HEK293 (cell line): Measurements from ENCODE around the gene HAUS2.

Experiments
- CTCF ChIA-PET: fragments of 350-600 bp; formaldehyde crosslinking; extraction: SDS; loops from one replicate; lab custom pipeline; 2021; ENCODE audit warnings: antibody characterized with exemption; lab: Yijun Ruan, JAX
- POLR2A ChIA-PET: fragments of 300-600 bp; formaldehyde crosslinking; extraction: SDS; loops from one replicate; lab custom pipeline; 2020; ENCODE audit warnings: antibody characterized with exemption, inconsistent platforms; lab: Yijun Ruan, JAX
- H3K27ac ChIP-seq: fragments of 200-500 bp; sonication (Bioruptor generic); 2 replicates; pipeline ENCODE4 v1.5.1; 2014; ENCODE audit warnings: low read depth, low read length, control low read depth, inconsistent platforms; ENCODE audit errors: extremely low read depth
- H3K36me3 ChIP-seq, 2 experiments: fragments of 200-500 bp in 1 of 2; sonication (Bioruptor generic) in 1 of 2; 1 replicate in 1 of 2; 2 replicates in 1 of 2; pipeline ENCODE4 v1.5.1; 2014 to 2017; ENCODE audit warnings: inconsistent platforms in 2 of 2, low read length in 2 of 2; ENCODE audit not compliant: control insufficient read depth in 2 of 2, insufficient read depth in 1 of 2
- H3K4me1 ChIP-seq: fragments of 200-500 bp; sonication (Bioruptor generic); 2 replicates; pipeline ENCODE4 v1.5.1; 2014; ENCODE audit warnings: mild to moderate bottlenecking, low read length, inconsistent platforms; ENCODE audit not compliant: control insufficient read depth, insufficient read depth
- H3K4me3 ChIP-seq: 2 replicates; pipeline ENCODE4 v1.5.1; 2011; ENCODE audit warnings: low read depth, mild to moderate bottlenecking, control low read depth, low read length, moderate library complexity
- H3K9me3 ChIP-seq: fragments of 200-500 bp; sonication (Bioruptor generic); 2 replicates; pipeline ENCODE4 v1.5.1; 2014; ENCODE audit warnings: low read depth, low read length, inconsistent platforms; ENCODE audit not compliant: control insufficient read depth, insufficient read depth
- BCL11A ChIP-seq: fragments of 450-650 bp; formaldehyde crosslinking; IDR thresholded peaks from 2 replicates; pipeline ENCODE4 v1.5.1; 2016; ENCODE audit warnings: low read depth, missing biosample characterization, missing genetic modification characterization
- EGR2 ChIP-seq: fragments of 450-650 bp; formaldehyde crosslinking; IDR thresholded peaks from 2 replicates; pipeline ENCODE4 v1.5.1; 2016; ENCODE audit warnings: low read depth, missing biosample characterization, missing genetic modification characterization
- GLIS1 ChIP-seq: fragments of 450-650 bp; formaldehyde crosslinking; IDR thresholded peaks from 2 replicates; pipeline ENCODE4 v1.5.1; 2016; ENCODE audit warnings: missing biosample characterization, missing genetic modification characterization
- HOXA7 ChIP-seq: sonication (generic); formaldehyde crosslinking; IDR thresholded peaks from 2 replicates; pipeline ENCODE4 v1.8.1; 2022; ENCODE audit warnings: missing genetic modification reagents, borderline replicate concordance
- HOXC10 ChIP-seq: sonication (generic); formaldehyde crosslinking; IDR thresholded peaks from 2 replicates; pipeline ENCODE4 v1.8.1; 2023; ENCODE audit warnings: mild to moderate bottlenecking, missing genetic modification reagents
- KLF10 ChIP-seq: fragments of 450-650 bp; IDR thresholded peaks from 2 replicates; pipeline ENCODE4 v1.5.1; 2018; ENCODE audit warnings: missing biosample characterization, mild to moderate bottlenecking, missing genetic modification characterization
- SP3 ChIP-seq: fragments of 450-650 bp; formaldehyde crosslinking; IDR thresholded peaks from 2 replicates; pipeline ENCODE4 v1.5.1; 2016; ENCODE audit warnings: missing biosample characterization, missing genetic modification characterization
- ZFHX2 ChIP-seq: fragments of 450-650 bp; formaldehyde crosslinking; conservative IDR thresholded peaks from 2 replicates; pipeline ENCODE4 v1.5.1; 2016; ENCODE audit warnings: missing biosample characterization, missing genetic modification characterization
- ZNF133 ChIP-seq: fragments of 450-650 bp; formaldehyde crosslinking; IDR thresholded peaks from 2 replicates; pipeline ENCODE4 v1.5.1; 2016; ENCODE audit warnings: missing biosample characterization, missing genetic modification characterization
- ZNF19 ChIP-seq: fragments of 450-650 bp; formaldehyde crosslinking; IDR thresholded peaks from 2 replicates; pipeline ENCODE4; 2016; ENCODE audit warnings: missing biosample characterization, missing genetic modification characterization, low read depth
- ZNF350 ChIP-seq: fragments of 450-650 bp; formaldehyde crosslinking; IDR thresholded peaks from 2 replicates; pipeline ENCODE4 v1.5.0; 2017; ENCODE audit warnings: missing biosample characterization, mild to moderate bottlenecking, missing genetic modification characterization
- ZNF596 ChIP-seq: fragments of 450-650 bp; IDR thresholded peaks from 2 replicates; pipeline ENCODE4 v1.5.0; 2018; ENCODE audit warnings: missing biosample characterization, mild to moderate bottlenecking, missing genetic modification characterization, moderate library complexity
- ZNF660 ChIP-seq: fragments of 450-650 bp; IDR thresholded peaks from 2 replicates; pipeline ENCODE4 v1.5.1; 2018; ENCODE audit warnings: missing biosample characterization, mild to moderate bottlenecking, missing genetic modification characterization
- ZNF837 ChIP-seq: fragments of 450-650 bp; formaldehyde crosslinking; IDR thresholded peaks from 2 replicates; pipeline ENCODE4 v1.5.1; 2016; ENCODE audit warnings: missing biosample characterization, missing genetic modification characterization
- TF ChIP-seq, protein P1 (sequence below): fragments of 450-650 bp; formaldehyde crosslinking; IDR thresholded peaks from 2 replicates; pipeline ENCODE4 v1.5.1; 2016; ENCODE audit warnings: missing biosample characterization, missing genetic modification characterization
- TF ChIP-seq, protein P2 (sequence below): fragments of 450-650 bp; formaldehyde crosslinking; IDR thresholded peaks from 2 replicates; pipeline ENCODE4 v1.5.1; 2016; ENCODE audit warnings: missing biosample characterization, missing genetic modification characterization
- TF ChIP-seq, protein P3 (sequence below): fragments of 450-650 bp; formaldehyde crosslinking; IDR thresholded peaks from 2 replicates; pipeline ENCODE4; 2016; ENCODE audit warnings: missing biosample characterization, missing genetic modification characterization
- TF ChIP-seq, protein P4 (sequence below): fragments of 450-650 bp; IDR thresholded peaks from 2 replicates; pipeline ENCODE4 v1.5.1; 2018; ENCODE audit warnings: missing biosample characterization, missing genetic modification characterization
- TF ChIP-seq, protein P5 (sequence below): fragments of 450-650 bp; formaldehyde crosslinking; IDR thresholded peaks from 2 replicates; pipeline ENCODE4 v1.5.1; 2016; ENCODE audit warnings: missing biosample characterization, missing genetic modification characterization
- TF ChIP-seq, protein P6 (sequence below): fragments of 450-650 bp; formaldehyde crosslinking; conservative IDR thresholded peaks from 2 replicates; pipeline ENCODE4 v1.5.1; 2016; ENCODE audit warnings: low read depth, missing biosample characterization, missing genetic modification characterization

Gene HAUS2

DNA sequence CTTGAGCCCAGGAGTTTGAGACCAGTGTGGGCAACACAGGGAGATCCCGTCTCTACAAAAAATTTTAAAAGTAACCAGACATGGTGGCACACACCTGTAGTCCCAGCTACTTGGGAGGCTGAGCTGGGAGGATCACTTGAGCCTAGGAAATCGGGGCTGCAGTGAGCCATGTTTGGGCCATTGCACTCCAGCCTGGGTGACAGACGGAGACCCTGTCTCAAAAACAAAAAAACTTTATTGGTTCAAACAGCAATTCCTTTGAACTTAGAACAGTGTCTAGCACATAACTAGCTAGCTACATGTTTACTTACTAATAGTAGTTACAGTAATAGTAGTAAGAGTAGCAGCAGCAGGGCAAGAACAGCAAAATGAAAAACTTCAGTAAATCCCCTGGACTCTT is 10.1 kb downstream of the HAUS2 start:
- CTCF ChIA-PET, result interaction anchor here (0.6 kb wide), 2 partner anchors 20 to 45 kb away, joined by 3 to 7 read pairs; no protein-coding TSS in a partner anchor
- H3K36me3 ChIP-seq, result peaks cover 23 to 49% of the 10 kb centered on the region in 2 experiments; a peak in 2 of 3 replicates
- H3K9me3 ChIP-seq, result no peaks in the 10 kb centered on the region
- no peak overlapping the region for H3K4me3 ChIP-seq
- H3K4me1 ChIP-seq, result no peaks in the 10 kb centered on the region
- TF ChIP-seq, protein P1, sequence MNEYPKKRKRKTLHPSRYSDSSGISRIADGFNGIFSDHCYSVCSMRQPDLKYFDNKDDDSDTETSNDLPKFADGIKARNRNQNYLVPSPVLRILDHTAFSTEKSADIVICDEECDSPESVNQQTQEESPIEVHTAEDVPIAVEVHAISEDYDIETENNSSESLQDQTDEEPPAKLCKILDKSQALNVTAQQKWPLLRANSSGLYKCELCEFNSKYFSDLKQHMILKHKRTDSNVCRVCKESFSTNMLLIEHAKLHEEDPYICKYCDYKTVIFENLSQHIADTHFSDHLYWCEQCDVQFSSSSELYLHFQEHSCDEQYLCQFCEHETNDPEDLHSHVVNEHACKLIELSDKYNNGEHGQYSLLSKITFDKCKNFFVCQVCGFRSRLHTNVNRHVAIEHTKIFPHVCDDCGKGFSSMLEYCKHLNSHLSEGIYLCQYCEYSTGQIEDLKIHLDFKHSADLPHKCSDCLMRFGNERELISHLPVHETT (tag by site-specific recombination), result no peak
- TF ChIP-seq KLF10 (tag by site-specific recombination) (no peak), ZNF837 (tag by site-specific recombination) (no peak), SP3 (tag by site-specific recombination) (no peak), ZNF133 (tag by site-specific recombination) (no peak), ZNF350 (tag by site-specific recombination) (no peak), HOXA7 (CRISPR knock-in tag) (no peak)
- TF ChIP-seq, protein P2, sequence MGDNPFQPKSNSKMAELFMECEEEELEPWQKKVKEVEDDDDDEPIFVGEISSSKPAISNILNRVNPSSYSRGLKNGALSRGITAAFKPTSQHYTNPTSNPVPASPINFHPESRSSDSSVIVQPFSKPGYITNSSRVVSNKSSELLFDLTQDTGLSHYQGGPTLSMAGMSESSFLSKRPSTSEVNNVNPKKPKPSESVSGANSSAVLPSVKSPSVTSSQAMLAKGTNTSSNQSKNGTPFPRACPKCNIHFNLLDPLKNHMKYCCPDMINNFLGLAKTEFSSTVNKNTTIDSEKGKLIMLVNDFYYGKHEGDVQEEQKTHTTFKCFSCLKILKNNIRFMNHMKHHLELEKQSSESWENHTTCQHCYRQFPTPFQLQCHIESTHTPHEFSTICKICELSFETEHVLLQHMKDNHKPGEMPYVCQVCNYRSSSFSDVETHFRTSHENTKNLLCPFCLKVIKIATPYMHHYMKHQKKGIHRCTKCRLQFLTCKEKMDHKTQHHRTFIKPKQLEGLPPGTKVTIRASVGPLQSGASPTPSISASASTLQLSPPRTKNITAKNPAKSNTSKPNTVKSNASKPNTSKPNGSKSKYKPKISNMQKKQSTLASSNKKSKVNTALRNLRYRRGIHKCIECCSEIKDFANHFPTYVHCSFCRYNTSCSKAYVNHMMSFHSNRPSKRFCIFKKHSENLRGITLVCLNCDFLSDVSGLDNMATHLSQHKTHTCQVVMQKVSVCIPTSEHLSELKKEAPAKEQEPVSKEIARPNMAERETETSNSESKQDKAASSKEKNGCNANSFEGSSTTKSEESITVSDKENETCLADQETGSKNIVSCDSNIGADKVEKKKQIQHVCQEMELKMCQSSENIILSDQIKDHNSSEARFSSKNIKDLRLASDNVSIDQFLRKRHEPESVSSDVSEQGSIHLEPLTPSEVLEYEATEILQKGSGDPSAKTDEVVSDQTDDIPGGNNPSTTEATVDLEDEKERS (tag by site-specific recombination), result no peak
- TF ChIP-seq, protein P3, sequence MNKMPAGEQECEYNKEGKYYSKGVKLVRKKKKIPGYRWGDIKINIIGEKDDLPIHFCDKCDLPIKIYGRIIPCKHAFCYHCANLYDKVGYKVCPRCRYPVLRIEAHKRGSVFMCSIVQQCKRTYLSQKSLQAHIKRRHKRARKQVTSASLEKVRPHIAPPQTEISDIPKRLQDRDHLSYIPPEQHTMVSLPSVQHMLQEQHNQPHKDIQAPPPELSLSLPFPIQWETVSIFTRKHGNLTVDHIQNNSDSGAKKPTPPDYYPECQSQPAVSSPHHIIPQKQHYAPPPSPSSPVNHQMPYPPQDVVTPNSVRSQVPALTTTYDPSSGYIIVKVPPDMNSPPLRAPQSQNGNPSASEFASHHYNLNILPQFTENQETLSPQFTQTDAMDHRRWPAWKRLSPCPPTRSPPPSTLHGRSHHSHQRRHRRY, result no peak
- TF ChIP-seq, protein P4, sequence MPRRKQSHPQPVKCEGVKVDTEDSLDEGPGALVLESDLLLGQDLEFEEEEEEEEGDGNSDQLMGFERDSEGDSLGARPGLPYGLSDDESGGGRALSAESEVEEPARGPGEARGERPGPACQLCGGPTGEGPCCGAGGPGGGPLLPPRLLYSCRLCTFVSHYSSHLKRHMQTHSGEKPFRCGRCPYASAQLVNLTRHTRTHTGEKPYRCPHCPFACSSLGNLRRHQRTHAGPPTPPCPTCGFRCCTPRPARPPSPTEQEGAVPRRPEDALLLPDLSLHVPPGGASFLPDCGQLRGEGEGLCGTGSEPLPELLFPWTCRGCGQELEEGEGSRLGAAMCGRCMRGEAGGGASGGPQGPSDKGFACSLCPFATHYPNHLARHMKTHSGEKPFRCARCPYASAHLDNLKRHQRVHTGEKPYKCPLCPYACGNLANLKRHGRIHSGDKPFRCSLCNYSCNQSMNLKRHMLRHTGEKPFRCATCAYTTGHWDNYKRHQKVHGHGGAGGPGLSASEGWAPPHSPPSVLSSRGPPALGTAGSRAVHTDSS (tag by site-specific recombination), result no peak
- H3K27ac ChIP-seq, result no peak overlapping the region
- POLR2A ChIA-PET, result interaction anchor here (0.5 kb wide), 1 partner anchor 212 kb away, joined by 3 read pairs; no protein-coding TSS in a partner anchor

DNA sequence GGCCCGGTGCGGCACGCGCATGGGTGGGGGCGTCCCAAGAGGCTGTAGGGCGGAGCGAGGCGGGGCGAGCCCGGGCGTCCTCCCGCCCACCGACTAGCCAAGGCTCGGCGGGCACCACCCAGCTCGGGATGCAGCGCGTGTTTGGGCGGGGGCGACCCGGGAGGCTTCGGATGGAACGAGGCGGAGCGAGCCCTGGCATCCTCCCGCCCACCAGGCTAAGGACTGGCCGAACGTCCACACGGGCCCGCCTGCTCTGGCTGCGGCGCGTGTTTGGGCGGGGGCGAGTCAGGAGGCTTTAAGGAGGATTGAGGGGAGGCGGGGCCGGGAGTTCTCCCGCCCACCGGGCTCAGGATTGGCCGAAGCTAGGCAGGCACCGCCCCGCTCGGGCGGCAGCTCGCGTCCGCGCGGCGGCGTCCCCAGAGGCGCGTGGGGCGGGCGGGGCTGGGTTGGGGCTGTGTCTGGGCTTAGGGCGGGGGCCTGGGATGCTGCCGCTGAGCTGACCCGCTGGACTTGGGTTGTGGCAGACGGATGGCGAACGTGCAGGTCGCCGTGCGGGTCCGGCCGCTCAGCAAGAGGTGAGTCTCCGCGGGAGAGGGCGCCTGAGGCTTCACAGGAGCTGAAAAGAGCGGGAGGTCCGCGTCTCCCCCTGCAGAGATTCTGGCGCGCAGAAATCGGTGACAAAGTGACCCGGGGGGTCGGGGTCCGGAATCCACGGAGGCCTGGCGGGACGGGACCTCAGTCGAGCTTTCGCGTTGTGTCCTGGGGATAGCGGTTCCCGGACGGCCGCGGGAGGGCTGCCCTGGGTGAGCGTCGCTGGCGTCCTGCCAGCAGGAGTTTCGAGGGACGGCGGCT is 26.8 kb downstream of the HAUS2 start, which contains the start of gene STARD9:
STARD9 (plus strand) TSS at position 419 of the 852 bp plus-strand sequence; CDS start at position 529, 110 bp downstream.
- POLR2A ChIA-PET, result interaction anchor here (0.5 to 1.4 kb wide), 16 partner anchors 8 to 322 kb away, joined by 3 to 16 read pairs (median 3); partner anchors contain the start of genes HAUS2, LRRC57, SNAP23 and ZNF106
- CTCF ChIA-PET, result interaction anchor here (0.6 to 0.7 kb wide), 2 partner anchors 46 to 101 kb away, joined by 3 read pairs; no protein-coding TSS in a partner anchor
- H3K27ac ChIP-seq, result peak within 1 kb of the TSS; percentile 21; the same call in 1 of the 2 replicates
- no peaks in the 10 kb centered on the region for H3K36me3 ChIP-seq
- no peaks in the 10 kb centered on the region for H3K9me3 ChIP-seq
- peaks cover 3% of the 10 kb centered on the region for H3K4me1 ChIP-seq
- peak within 1 kb of the TSS; percentile 67 for H3K4me3 ChIP-seq
- TF ChIP-seq ZFHX2 (tag by site-specific recombination), result peak; percentile 98
- TF ChIP-seq ZNF19 (tag by site-specific recombination), result no peak
- 0 out of 2 replicates have a peak, but pooled peaks have one; percentile 40 for TF ChIP-seq BCL11A (tag by site-specific recombination)
- TF ChIP-seq HOXA7 (CRISPR knock-in tag), result no peak
- peak; percentile 96 for TF ChIP-seq EGR2 (tag by site-specific recombination)
- no peak for TF ChIP-seq ZNF660
- peak; percentile 99 for TF ChIP-seq GLIS1 (tag by site-specific recombination)
- TF ChIP-seq KLF10 (tag by site-specific recombination), result 0 out of 2 replicates have a peak, but pooled peaks have one; percentile 28
- TF ChIP-seq, protein P5, sequence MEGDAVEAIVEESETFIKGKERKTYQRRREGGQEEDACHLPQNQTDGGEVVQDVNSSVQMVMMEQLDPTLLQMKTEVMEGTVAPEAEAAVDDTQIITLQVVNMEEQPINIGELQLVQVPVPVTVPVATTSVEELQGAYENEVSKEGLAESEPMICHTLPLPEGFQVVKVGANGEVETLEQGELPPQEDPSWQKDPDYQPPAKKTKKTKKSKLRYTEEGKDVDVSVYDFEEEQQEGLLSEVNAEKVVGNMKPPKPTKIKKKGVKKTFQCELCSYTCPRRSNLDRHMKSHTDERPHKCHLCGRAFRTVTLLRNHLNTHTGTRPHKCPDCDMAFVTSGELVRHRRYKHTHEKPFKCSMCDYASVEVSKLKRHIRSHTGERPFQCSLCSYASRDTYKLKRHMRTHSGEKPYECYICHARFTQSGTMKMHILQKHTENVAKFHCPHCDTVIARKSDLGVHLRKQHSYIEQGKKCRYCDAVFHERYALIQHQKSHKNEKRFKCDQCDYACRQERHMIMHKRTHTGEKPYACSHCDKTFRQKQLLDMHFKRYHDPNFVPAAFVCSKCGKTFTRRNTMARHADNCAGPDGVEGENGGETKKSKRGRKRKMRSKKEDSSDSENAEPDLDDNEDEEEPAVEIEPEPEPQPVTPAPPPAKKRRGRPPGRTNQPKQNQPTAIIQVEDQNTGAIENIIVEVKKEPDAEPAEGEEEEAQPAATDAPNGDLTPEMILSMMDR (tag by site-specific recombination), result peak; percentile 23; the same call in 1 of the 2 replicates
- TF ChIP-seq ZNF596 (tag by site-specific recombination), result no peak
- no peak for TF ChIP-seq HOXC10
- TF ChIP-seq, protein P6, sequence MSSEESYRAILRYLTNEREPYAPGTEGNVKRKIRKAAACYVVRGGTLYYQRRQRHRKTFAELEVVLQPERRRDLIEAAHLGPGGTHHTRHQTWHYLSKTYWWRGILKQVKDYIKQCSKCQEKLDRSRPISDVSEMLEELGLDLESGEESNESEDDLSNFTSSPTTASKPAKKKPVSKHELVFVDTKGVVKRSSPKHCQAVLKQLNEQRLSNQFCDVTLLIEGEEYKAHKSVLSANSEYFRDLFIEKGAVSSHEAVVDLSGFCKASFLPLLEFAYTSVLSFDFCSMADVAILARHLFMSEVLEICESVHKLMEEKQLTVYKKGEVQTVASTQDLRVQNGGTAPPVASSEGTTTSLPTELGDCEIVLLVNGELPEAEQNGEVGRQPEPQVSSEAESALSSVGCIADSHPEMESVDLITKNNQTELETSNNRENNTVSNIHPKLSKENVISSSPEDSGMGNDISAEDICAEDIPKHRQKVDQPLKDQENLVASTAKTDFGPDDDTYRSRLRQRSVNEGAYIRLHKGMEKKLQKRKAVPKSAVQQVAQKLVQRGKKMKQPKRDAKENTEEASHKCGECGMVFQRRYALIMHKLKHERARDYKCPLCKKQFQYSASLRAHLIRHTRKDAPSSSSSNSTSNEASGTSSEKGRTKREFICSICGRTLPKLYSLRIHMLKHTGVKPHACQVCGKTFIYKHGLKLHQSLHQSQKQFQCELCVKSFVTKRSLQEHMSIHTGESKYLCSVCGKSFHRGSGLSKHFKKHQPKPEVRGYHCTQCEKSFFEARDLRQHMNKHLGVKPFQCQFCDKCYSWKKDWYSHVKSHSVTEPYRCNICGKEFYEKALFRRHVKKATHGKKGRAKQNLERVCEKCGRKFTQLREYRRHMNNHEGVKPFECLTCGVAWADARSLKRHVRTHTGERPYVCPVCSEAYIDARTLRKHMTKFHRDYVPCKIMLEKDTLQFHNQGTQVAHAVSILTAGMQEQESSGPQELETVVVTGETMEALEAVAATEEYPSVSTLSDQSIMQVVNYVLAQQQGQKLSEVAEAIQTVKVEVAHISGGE (tag by site-specific recombination), result peak; percentile 27; the same call in 1 of the 2 replicates
